Globus pallidus (tissue), 1 donor: ENCODE data around the gene COL9A3.

Experiments used
- DNase-seq: peaks from one replicate; pipeline ENCODE4 v3.0.0-alpha.2; 2015; ENCODE audit warnings: low spot score

The COL9A3 gene

DNA sequence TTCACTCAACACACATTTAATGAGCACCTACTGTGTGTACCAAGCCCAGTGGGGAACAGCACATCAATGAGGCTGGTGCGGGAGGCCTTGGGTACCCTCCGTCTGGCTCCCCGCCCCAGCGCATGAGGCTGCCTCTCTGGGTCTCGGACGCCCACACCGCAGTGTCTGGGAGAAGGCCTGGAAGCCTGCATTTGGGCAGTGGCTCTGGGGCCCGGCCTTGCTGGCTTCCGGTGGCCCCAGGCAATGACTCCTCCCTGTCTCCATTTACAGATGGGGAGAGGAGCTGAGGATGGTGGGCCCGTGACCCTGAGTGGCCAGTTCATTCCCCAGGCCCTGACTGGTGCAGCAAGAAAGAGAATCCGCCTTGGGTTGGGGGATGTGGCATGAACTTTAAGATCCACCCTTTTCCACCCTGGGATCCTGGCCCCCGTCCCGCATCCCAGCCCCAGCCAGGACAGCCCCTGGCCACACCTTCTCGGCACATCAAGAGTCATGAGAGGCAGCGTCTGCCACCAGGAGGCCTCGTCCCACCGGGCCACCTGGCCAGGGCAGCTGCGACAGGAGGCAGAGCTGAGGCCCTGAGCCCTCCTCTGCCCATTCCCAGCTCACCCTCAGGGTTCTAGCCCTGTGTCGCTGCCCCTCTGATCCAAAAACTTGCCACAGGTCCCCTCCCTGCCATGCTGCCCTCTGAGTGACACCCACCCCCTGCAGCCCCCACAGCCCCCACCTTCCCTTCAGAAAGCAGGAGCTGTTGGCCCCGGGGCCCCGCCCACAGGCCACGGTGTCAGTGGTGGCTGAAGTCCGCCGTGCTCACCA, 38.0 kb upstream of the COL9A3 start:
- no peak for DNase-seq

DNA sequence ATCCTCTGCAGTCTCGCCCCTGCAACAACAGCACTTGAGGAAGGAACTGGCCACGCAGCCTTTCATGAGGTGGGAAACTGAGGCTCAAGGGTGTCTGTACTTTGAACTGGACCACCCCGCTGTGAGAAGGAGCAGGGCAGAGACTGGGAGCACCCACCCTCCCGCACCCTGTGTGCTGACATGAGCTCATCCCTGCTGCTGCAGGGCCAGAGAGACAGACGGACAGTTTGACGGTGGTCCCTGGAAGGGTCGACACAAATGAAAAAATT, 37.5 kb upstream of the COL9A3 start:
- no peak for DNase-seq

DNA sequence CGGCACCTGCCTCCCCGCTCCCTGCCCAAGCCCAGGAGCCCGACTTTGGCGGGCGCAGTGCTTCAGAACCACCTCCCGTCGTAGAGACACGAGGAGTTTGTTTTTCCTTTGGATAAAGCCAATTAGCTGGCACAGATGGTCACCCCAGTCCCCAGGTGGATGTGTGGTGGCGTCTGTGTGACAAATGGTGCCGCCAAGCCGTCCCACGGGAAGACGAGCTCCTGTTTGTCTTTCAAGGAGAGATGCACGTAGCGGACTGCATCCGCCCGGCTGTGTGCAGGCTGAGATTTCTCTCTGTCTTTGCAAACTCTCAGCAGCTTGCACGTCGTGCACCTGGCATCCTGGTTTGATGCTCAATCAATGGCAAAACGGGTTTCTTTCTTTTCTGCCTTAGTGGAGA, 36.6 kb upstream of the COL9A3 start:
- no peak for DNase-seq

DNA sequence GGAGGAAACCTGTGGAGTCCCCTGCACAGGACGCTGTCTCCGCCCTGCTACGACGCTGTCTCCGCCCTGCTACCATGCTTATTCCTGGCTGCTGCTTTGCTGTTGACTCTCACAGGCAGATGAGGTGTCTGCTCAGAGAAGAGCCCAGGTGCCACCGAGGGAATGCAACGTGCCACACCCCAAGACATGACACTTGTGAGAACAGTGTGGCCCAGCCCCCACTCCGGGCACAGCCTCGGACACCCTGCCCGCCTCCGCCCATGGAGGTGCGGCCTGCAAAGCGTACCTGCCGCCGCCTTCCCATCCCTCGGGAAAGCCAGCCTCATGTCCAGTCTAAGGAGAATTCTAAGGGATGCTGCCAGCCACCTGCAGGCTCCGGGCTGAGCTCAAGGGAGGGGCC, 36.2 kb upstream of the COL9A3 start:
- DNase-seq, result no peak

DNA sequence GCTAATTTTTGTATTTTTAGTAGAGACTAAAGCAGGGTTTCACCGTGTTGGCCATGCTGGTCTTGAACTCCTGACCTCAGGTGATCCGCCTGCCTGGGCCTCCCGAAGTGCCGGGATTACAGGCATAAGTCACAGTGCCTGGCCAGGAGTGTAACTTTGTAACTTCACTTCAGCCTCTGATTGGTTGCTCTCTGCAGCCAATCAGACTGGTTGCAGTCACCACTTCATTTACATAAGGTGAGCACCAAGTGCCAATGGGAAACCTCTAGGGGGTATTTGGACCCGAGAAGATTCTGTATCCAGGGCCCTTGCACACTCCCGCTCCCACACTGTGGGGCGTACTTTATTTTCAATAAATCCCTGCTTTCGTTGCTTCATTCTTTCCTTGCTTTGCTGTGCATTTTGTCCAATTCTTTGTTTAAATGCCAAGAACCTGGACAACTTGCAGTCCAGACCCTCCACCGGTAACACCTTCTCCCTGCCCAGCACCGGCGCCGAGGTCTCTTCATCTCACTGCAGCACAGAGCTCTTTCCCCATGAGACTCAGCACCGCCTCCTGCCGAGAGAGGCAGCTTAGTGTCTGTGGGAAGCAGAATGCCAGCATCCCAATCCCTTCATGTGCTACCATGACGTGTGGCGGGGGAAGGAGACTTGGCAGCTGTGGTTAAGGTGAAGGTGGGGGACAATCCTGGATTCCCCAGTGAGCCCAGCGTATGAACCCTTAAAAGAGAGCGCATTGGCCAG, 34.5 kb upstream of the COL9A3 start:
- no peak for DNase-seq

DNA sequence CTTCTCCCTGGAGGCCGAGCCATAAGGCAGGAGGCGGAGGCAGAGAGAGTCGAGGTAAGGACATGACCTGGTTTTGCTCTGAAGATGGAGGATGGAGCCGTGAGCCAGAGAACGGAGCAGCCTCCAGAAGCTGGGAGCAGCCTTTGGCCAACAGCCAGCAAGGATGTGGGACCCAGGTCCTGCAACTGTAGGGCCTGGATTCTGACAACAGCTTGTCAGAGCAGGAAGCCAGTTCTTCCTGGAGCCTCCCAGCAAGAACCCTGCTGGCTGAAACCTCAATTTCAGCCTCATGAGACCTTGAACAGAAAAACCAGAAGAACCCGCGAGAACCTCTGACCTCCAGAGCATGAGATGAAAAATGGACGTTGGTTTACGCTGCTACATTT, 34.0 kb upstream of the COL9A3 start:
- DNase-seq, result no peak

DNA sequence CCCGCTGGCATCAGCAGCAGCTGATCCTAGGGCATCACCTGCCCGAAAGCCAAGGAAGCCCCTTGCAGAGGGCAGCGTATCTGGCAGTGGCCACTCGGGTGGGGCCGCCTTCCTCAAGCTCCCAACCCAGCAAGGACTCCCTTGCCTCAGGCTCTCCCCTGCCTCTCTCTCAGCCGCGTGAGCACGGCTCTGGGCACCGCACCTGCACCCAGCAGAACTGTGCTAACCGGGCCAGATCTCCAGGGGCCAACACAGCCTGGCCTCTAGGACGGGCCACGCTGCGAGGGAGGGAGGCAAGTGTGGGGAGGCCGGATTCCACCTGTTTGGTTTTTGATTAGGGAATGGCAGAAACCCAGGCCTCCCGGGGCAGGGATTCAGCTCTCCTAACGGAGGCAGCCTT, 32.4 kb upstream of the COL9A3 start:
- DNase-seq, result no peak

DNA sequence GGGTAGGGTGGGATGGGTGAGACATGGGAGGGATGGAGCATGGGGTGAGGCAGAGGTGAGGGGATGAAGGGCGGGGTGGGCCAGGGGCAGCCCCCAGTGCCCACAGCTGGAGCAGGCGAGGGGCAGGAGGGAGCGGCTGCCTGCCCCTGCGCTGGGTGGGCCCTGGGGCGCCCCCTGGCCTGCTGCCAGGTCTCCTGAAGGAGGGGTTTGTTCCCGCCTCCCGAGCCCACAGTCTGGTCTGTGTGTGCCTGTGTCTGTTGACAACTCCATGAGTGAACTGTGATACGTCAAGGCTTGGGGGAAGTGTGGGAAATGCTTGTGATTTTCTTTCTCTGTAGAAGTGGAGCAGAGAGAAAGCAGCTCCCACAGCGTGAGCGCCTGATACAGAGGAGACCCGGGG, 31.5 kb upstream of the COL9A3 start:
- no peak for DNase-seq

DNA sequence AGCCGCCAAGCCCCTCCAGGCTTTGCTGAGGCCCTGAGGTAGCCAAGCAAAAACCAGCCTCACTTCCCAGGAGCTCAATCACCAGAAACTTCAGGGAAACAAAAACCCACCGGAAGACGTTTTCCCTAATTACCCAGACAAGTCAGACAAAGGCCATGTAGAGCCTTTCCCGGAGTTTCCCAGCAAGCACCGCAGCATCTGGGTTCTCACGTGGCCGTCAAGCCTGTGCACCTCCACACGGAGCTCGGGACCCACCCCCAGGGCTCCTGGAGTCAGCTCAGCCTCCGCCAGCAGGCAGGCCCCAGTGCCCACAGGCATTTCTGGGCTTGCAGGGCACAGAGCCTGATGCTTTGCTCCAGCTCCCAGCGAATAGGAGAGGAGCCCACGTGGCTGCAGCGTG, 30.7 kb upstream of the COL9A3 start:
- no peak for DNase-seq

DNA sequence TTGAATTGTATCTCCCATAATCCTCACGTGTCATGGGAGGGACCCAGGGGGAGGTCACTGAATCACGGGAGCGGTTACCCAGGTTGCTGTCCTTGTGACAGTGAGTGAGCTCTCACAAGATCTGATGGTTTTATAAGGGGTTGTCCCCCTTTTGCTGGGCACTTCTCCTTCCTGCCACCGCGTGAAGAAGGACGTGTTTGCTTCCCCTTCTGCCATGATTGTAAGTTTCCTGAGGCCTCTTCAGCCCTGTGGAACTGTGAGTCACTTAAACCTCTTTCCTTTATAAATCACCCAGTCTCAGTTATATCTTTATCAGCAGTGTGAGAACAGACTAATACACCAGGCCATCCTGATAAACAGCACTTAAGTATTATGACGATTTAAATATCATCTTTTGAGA, 29.5 kb upstream of the COL9A3 start:
- no peak for DNase-seq

DNA sequence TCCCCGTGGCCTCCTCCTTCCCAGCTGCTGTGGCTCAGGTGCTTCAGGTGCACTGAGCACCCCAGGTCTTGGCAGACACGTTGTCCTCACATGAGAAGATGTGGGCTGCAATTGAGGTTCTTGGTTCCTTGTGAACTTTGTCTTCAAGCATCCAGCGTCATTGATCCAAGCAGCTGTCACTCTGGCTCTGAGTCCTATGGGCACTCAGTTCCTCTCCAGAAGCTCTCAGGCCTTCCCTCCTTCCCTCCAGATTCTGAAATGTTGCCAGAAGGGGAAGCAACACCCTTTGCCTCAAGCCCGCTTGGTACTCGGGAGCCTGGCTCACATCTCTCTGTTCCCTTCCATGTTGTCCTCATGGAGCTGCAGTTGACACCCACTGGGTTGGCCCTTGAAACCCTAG, 29.0 kb upstream of the COL9A3 start:
- DNase-seq, result no peak

DNA sequence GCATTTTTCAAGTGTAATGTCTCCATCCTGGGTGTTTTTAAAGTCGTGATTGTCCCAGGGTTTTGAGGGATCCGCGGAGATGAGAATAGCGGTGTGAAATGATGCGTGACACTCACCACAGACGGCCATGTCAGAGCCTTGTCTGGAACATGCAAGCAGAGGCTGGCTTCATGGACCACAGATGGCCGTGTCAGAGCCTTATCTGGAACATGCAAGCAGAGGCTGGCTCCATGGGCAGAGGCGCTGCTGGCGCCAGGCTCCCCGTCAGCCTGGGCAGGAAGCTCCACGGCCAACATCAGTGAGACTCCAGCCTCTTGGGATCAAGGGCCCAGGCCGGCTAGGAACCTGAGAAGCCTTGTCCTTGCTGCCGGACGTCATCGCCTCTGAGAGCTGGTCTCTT, 28.2 kb upstream of the COL9A3 start:
- DNase-seq, result no peak

DNA sequence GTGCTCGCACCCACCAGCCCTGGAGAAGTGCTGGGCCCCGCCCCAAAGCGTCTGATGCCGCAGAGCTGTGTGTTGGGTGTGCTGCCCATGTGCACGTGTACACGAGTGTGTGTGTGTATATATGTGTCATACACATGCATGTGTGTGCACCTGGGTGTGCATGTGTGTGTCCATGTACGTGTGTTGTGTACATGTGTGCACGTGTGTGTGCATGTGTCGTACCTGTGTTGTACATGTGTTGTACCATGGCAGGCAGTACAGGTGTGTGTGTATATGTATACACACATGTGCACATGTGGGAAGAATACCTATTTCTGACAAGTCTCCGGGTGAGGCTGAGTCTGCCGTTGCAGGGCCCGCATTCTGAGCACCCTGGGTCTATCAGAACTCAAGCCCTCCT, 26.8 kb upstream of the COL9A3 start:
- DNase-seq, result no peak

DNA sequence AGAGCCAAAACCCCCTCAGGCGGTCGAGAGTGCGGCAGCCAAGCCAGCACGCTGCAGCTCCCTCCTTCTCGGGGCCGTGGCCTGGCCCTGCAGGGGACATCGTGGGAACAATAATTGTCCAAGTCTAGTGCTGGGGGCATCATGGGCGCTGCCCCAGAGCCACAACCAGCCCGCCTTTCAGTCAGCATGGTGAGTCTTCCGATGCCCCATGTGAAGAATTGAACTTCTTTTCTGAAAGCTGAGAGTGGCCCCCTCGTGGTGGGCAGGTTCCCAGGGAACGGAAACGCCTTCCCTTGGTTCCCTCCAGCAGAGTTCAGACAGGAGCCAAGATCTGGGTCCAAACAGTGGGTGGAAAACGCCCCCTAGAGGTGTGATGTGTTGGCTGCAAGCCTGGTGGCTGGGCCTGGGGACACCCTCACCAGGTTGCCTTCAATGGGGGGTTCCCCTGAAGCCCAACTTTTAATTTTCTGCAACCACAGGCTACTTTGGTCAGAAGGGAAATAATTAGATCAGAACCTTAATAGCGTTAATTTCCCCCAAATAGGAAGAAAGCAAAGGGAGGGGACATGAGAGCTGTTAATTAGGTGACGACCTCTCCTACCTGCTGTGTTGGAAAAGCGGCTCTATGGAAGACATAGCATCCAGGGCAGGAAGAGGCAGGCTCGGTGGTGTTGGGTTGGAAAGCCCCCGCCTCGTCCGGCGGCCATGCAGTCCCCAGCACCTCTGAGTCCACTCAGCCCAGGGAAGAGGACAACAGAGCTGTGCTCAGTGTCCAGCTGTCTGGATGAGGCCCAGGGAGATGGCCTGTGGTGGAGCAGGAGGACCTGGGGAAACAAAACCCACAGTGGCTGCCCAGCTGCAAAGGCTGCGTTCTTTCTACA, 25.3 kb upstream of the COL9A3 start:
- DNase-seq, result peak; percentile 90

DNA sequence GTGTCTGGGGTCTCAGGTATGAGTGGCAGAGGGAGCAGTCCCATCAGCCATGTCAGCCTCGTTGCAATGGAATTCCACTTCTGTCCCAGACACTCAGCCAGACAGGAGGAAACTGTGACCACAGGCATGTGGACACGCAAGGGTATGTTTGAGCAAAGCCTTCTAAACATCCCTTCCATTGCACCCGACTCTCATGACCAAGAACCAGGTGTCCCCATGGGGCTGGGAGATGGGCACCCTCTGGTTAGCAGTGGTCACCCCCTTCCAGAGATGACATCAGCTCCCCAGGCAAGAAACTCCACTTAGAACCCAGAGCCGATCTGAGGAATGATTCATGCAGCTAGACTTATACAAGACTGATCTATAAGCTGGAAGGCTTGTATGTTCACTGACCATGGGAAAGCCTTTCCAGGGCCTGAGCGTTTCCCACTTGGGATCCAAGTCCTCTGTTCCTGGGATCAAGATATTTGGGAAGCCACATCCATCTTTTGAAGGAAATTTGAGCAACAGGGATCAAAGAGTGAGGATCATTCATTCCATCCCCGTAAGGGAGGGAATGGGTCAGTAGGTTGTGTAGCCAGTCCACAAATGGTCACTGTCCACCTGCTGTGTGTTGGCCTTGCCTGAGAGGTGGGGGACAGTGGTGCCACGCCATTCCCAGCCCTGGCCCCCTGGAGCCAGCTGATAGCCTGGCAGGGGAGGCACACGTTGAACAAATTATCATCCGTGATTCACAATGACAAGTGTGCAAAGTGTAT, 24.5 kb upstream of the COL9A3 start:
- DNase-seq, result no peak

DNA sequence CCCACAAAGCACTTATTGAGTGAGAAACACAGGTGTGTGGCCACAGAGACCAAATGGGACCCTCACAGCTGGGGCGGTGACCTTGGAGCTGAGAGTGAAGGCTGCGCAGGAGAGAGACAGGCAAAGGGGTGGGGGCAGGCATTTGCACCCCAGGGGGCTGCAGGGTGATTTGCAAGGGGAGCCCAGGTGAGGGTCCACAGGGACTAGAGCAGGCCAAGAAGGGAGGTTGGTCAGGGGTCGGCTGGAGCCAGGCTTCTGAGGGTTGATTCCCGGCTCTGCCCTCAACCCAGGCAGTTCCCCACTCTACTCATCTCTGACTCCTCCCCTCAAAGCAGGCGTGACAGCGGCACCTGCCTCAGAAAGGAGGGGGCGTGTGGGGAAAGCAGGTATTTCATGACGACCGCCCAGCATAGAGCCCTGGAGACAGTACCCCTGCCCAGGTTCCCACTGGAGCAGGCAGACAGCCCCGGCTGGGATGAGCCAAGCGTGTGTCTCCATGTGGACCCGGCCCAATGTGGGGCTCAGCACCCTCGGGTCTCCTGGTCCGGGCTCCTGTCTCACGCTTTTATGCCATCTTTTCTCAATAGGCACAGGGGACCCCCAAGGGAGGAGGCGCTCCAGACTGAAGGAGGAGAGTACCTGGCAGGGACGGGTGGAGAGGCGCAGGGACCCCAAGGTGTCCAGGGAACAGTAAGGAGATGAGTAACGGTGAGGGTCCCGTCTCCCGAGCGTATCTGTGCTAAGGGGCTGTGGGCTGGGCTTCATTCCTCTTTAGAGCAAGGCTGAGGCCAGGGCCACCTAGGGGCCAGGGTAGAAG, 23.7 kb upstream of the COL9A3 start:
- no peak for DNase-seq

DNA sequence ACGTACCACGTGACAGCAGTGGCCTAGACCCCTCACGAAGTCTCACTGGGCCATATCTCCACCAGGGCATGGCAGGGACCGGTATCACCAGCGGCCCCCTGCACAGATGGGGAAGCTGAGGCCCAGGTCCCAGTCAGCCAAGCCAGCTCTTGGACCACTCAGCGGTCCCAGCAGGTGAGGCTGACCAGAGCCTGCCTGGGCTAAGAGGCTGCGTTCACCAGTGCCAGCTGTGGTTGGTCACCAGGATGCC, 23.2 kb upstream of the COL9A3 start:
- no peak for DNase-seq

DNA sequence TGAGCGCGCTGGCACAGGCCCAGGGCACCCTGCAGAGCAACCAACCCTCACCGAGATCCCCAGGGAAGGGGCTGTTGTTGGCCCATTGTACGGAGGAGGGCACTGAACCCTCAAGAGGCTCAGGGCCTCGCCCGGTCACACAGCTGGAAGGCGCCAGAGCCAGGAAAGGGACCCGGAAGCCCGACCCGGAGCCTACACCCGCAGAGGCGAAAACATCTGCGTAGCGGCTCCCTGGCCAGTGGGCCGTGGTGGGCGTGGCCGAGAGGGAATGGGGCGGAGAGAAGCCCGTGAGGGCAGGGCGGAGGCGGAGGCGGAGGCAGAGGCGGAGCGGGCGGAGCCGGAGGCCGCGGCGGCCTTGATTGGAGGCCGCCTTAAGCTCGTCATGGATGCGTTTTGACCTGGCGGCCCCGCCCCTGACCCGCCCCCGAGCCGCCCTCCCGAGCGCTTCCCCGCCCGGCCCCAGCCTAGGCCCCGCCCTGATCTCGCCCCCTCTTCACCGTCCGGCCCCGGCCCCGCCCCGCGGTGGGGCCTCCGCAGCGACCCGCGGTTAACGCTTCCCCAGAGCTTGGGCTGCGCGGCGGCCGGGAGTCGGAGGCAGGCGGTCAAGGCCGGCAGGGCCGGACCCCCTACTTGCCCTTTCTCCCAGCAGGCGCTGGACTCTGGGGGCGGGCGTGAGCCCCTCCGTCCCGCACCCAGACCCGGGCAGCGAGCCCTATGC, 22.7 kb upstream of the COL9A3 start:
- DNase-seq, result peak; percentile 95

DNA sequence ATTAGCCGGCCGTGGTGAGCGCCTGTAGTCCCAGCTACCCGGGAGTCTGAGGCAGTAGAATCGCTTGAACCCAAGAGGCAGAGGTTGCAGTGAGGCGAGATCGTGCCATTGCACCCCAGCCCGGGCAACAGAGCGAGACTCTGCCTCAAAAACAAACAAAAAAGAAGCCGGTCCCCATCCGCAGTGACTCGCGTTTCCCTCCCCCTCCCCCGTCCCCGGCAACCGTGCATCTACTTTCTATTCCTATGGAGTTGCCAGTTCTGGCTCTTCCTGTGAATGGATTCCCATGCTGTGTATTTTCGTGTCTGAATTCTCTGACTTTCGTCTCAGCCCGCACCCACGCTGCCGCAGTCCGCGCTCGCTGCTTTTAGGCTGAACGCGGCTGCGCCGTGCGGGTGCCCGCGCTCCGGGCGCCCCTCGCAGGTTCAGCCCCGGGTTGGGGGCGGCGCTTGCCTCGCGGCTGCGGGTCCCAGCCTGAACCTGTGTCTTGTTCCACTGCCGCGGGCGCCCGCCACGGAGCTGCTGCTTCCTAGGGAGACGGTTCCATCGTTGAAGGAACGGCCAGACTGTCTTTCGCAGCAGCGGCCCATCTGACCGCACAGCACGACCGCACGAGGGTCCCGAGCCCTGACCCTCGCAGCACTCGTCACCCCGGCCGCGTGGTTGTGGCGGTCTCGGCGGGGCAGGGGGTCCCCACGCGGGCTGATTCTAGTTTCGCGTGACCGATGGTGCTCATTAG, 21.7 kb upstream of the COL9A3 start:
- no peak for DNase-seq
